IMR-90 (cell line): ENCODE results near the gene NKAIN1. TPM values are rescaled to one million over a fixed set of nuclear protein-coding genes. Genes with fewer than 3 reads are reported as not detected.

Experiments
- ATAC-seq: fragments of 200-7000 bp; cut with Tn5 transposase; 2 replicates; pipeline ENCODE4 v1.9.1; 2020; ENCODE audit warnings: low read depth, mild to moderate bottlenecking, moderate library complexity
- BruUV-seq: library from RNA; stranded (reverse); fragments of 400-500 nt; replicated peaks from 2 replicates; lab custom pipeline; 2021; lab: Mats Ljungman, UMichigan
- CTCF ChIA-PET: fragments of 300-600 bp; formaldehyde crosslinking; extraction: SDS; loops from one replicate; lab custom pipeline; 2021; ENCODE audit warnings: antibody characterized with exemption; lab: Yijun Ruan, JAX
- POLR2A ChIA-PET: fragments of 300-600 bp; sonication (Branson Sonifier 250); formaldehyde crosslinking; loops from one replicate; lab custom pipeline; 2022; ENCODE audit warnings: antibody characterized with exemption; ENCODE audit not compliant: unreplicated experiment; lab: Charles Lee
- DNase-seq: peaks from one replicate; pipeline ENCODE4 v3.0.0; 2013
- H2AFZ ChIP-seq: replicated peaks from 2 replicates; pipeline ENCODE3; 2013; ENCODE audit warnings: low read length, mild to moderate bottlenecking; ENCODE audit not compliant: poor library complexity
- H2AK5ac ChIP-seq: 2 replicates; pipeline ENCODE4 v1.6.1; 2013; ENCODE audit warnings: low read depth, low read length, inconsistent platforms
- H2AK9ac ChIP-seq: replicated peaks from 2 replicates; pipeline ENCODE3; 2013; ENCODE audit warnings: mild to moderate bottlenecking, low read depth, low read length, moderate library complexity; ENCODE audit not compliant: poor library complexity
- H2BK120ac ChIP-seq: 2 replicates; pipeline ENCODE4 v1.6.1; 2013; ENCODE audit warnings: low read depth, low read length, inconsistent platforms
- H2BK15ac ChIP-seq: 3 replicates; pipeline ENCODE4 v1.6.1; 2013; ENCODE audit warnings: low read depth, low read length, inconsistent platforms
- H2BK20ac ChIP-seq: 2 replicates; pipeline ENCODE4 v1.6.1; 2013; ENCODE audit warnings: low read depth, mild to moderate bottlenecking, inconsistent platforms, low read length, moderate library complexity
- H2BK5ac ChIP-seq: 2 replicates; pipeline ENCODE4 v1.6.1; 2013; ENCODE audit warnings: mild to moderate bottlenecking, low read depth, low read length, inconsistent platforms; ENCODE audit not compliant: poor library complexity, severe bottlenecking
- H3K14ac ChIP-seq: replicated peaks from 2 replicates; pipeline ENCODE4 v1.6.1; 2013; ENCODE audit warnings: low read depth, low read length, inconsistent platforms
- H3K18ac ChIP-seq: 2 replicates; pipeline ENCODE4 v1.6.1; 2013; ENCODE audit warnings: low read depth, low read length, control low read depth
- H3K23ac ChIP-seq: 2 replicates; pipeline ENCODE4 v1.6.1; 2013; ENCODE audit warnings: low read depth, low read length, inconsistent platforms
- H3K27ac ChIP-seq: 2 replicates; pipeline ENCODE4 v1.5.1; 2013; ENCODE audit warnings: mild to moderate bottlenecking, control low read depth, low read length; ENCODE audit not compliant: insufficient read depth
- H3K27me3 ChIP-seq: 2 replicates; pipeline ENCODE4 v1.6.1; 2013; ENCODE audit warnings: low read length; ENCODE audit not compliant: control insufficient read depth, insufficient read depth
- H3K36me3 ChIP-seq: 2 replicates; pipeline ENCODE4 v1.6.1; 2013; ENCODE audit warnings: low read length, mixed read lengths; ENCODE audit not compliant: control insufficient read depth, insufficient read depth
- H3K4ac ChIP-seq: 2 replicates; pipeline ENCODE4 v1.6.1; 2013; ENCODE audit warnings: low read depth, low read length, inconsistent platforms
- H3K4me1 ChIP-seq: 2 replicates; pipeline ENCODE4 v1.6.1; 2013; ENCODE audit warnings: low read length, mixed read lengths; ENCODE audit not compliant: control insufficient read depth, insufficient read depth
- H3K4me2 ChIP-seq: 2 replicates; pipeline ENCODE4 v1.6.1; 2013; ENCODE audit warnings: low read depth, mild to moderate bottlenecking, control low read depth, low read length, moderate library complexity
- H3K4me3 ChIP-seq: 2 replicates; pipeline ENCODE4 v1.5.1; 2013; ENCODE audit warnings: low read depth, mild to moderate bottlenecking, control low read depth, low read length, moderate library complexity; ENCODE audit not compliant: insufficient read depth
- H3K56ac ChIP-seq: 2 replicates; pipeline ENCODE4 v1.6.1; 2013; ENCODE audit warnings: low read length, inconsistent platforms; ENCODE audit not compliant: insufficient read depth; ENCODE audit errors: extremely low read depth
- H3K79me1 ChIP-seq, 2 experiments: 2 replicates each; pipeline ENCODE4 v1.6.1; 2013; ENCODE audit warnings: low read length in 2 of 2, inconsistent platforms in 1 of 2, low read depth in 1 of 2
- H3K9ac ChIP-seq: 2 replicates; pipeline ENCODE4 v1.6.1; 2013; ENCODE audit warnings: low read depth, low read length, control low read depth
- H3K9me1 ChIP-seq: 2 replicates; pipeline ENCODE4 v1.6.1; 2013; ENCODE audit warnings: low read length, inconsistent platforms; ENCODE audit not compliant: insufficient read depth
- H3K9me3 ChIP-seq: 2 replicates; pipeline ENCODE4 v1.6.1; 2013; ENCODE audit warnings: low read length; ENCODE audit not compliant: control insufficient read depth, insufficient read depth
- H4K20me1 ChIP-seq: 2 replicates; pipeline ENCODE4 v1.6.1; 2013; ENCODE audit warnings: low read length, inconsistent platforms; ENCODE audit not compliant: insufficient read depth
- H4K5ac ChIP-seq: 2 replicates; pipeline ENCODE4 v1.6.1; 2013; ENCODE audit warnings: mild to moderate bottlenecking, low read depth, low read length, control low read depth
- H4K8ac ChIP-seq, 2 experiments: 2 replicates each; pipeline ENCODE4 v1.6.1; 2013; ENCODE audit warnings: low read depth in 2 of 2, low read length in 2 of 2, control low read depth in 1 of 2, inconsistent platforms in 1 of 2
- H4K91ac ChIP-seq: 2 replicates; pipeline ENCODE4 v1.6.1; 2013; ENCODE audit warnings: low read depth, low read length, inconsistent platforms; ENCODE audit not compliant: insufficient read depth
- BHLHE40 ChIP-seq: fragments of 150-350 bp; IDR thresholded peaks from 2 replicates; pipeline ENCODE4 v1.6.1; 2016; ENCODE audit warnings: mild to moderate bottlenecking, low read depth, low read length
- CEBPB ChIP-seq: IDR thresholded peaks from 2 replicates; pipeline ENCODE4 v1.6.1; 2012; ENCODE audit warnings: low read depth, low read length, improper control_type of control experiment
- CHD1 ChIP-seq: IDR thresholded peaks from 2 replicates; pipeline ENCODE4 v1.6.1; 2012; ENCODE audit warnings: low read depth, low read length, improper control_type of control experiment
- CTCF ChIP-seq: conservative IDR thresholded peaks from 2 replicates; pipeline ENCODE4 v1.5.1; 2012; ENCODE audit warnings: mild to moderate bottlenecking, low read depth, low read length, improper control_type of control experiment
- FOS ChIP-seq: fragments of 150-350 bp; IDR thresholded peaks from 2 replicates; pipeline ENCODE4 v1.6.1; 2016; ENCODE audit warnings: low read depth, low read length
- MAZ ChIP-seq: IDR thresholded peaks from 2 replicates; pipeline ENCODE4 v1.6.1; 2012; ENCODE audit warnings: low read depth, mild to moderate bottlenecking, low read length, improper control_type of control experiment, moderate library complexity, borderline replicate concordance
- MXI1 ChIP-seq: IDR thresholded peaks from 2 replicates; pipeline ENCODE4 v1.6.1; 2012; ENCODE audit warnings: low read depth, mild to moderate bottlenecking, low read length, moderate library complexity, borderline replicate concordance
- NFE2L2 ChIP-seq: fragments of 150-350 bp; IDR thresholded peaks from 2 replicates; pipeline ENCODE4 v1.6.1; 2016; ENCODE audit warnings: low read depth, mild to moderate bottlenecking, low read length
- POLR2A ChIP-seq: IDR thresholded peaks from 2 replicates; pipeline ENCODE4 v1.6.1; 2012; ENCODE audit warnings: mild to moderate bottlenecking, low read depth, low read length
- RAD21 ChIP-seq: IDR thresholded peaks from 2 replicates; pipeline ENCODE4 v1.6.1; 2012; ENCODE audit warnings: low read length, improper control_type of control experiment
- RCOR1 ChIP-seq: IDR thresholded peaks from 2 replicates; pipeline ENCODE4 v1.6.1; 2012; ENCODE audit warnings: mild to moderate bottlenecking, low read length, improper control_type of control experiment; ENCODE audit not compliant: insufficient replicate concordance
- SMC3 ChIP-seq: fragments of 150-350 bp; IDR thresholded peaks from 2 replicates; pipeline ENCODE4 v1.6.1; 2016; ENCODE audit warnings: low read depth, mild to moderate bottlenecking, antibody characterized with exemption, low read length, moderate library complexity
- WGBS, 2 experiments: methylation state at CpG; one replicate each; pipeline versions ENCODE4 v1.1.5 to v1.1.7; 2013; ENCODE audit warnings: missing lambda C conversion rate in 2 of 2; ENCODE audit not compliant: insufficient read length in 1 of 2; ENCODE audit errors: extremely low coverage in 2 of 2; 5-methylcytosine and 5-hydroxymethylcytosine counted together
- dilution Hi-C: fragments of 300-500 bp; cut with HindIII; formaldehyde crosslinking; loops from one replicate; pipeline ENCODE4 v1.14.3; 2018; ENCODE audit warnings: low sequenced_read_pairs; ENCODE audit not compliant: unreplicated experiment
- in situ Hi-C: fragments of 300-500 bp; cut with MboI; formaldehyde crosslinking; loops from 3 replicates; pipeline ENCODE4 v1.14.3; 2019; ENCODE audit warnings: low sequenced_read_pairs, inconsistent platforms, mixed read lengths
- intact Hi-C: fragments of 100-400 bp; cut with micrococcal nuclease; formaldehyde crosslinking; loops from 2 replicates; pipeline ENCODE4 v1.10.0; 2022
- polyA plus RNA-seq, 3 experiments: library from polyadenylated mRNA; depleted of rRNA; stranded (reverse); fragments of >200 nt; gene quantifications; 2 replicates each; pipeline ENCODE4 v1.2.3, GENCODE V29; 2012; ENCODE audit warnings: low replicate concordance in 1 of 3
- total RNA-seq: library from RNA; depleted of rRNA; stranded (reverse); fragments of >200 nt; gene quantifications from 2 replicates; pipeline ENCODE4 v1.2.3, GENCODE V29; 2012

The NKAIN1 gene
- total and polyA plus RNA-seq, 2 of the 4 experiments (the other 2 are of a cell fraction) = under 0.01 to 0.09 TPM

GRCh38 chr1:31215065-31215570 lies 24.6 kb downstream of the NKAIN1 start:
- Histone ChIP-seq H2BK5ac (no peak overlapping the region), H4K8ac (no peak overlapping the region), H3K9me1 (no peaks in the 10 kb centered on the region), H3K9ac (no peak overlapping the region), H3K36me3 (no peaks in the 10 kb centered on the region), H2AK5ac (no peak overlapping the region), H3K56ac (no peak overlapping the region), H3K4ac (no peak overlapping the region), H4K20me1 (no peaks in the 10 kb centered on the region), H3K23ac (no peak overlapping the region), H3K4me3 (no peak overlapping the region), H3K4me2 (no peak overlapping the region), H2AK9ac (no peak overlapping the region), H2BK120ac (no peak overlapping the region), H3K27me3 (peaks cover 23% of the 10 kb centered on the region), H3K79me1 (no peaks in the 10 kb centered on the region), H2BK20ac (no peak overlapping the region), H2BK15ac (no peak overlapping the region), H4K91ac (no peak overlapping the region), H4K5ac (no peak overlapping the region), H3K27ac (no peak overlapping the region), H3K4me1 (no peaks in the 10 kb centered on the region), H3K9me3 (peaks cover 7% of the 10 kb centered on the region), H3K14ac (no peak overlapping the region), H3K18ac (no peak overlapping the region), H2AFZ (no peak overlapping the region)
- intact Hi-C loops = no loop called here
- no CpG with 5 or more reads among the region's 11 CpGs for WGBS, 2 experiments
- dilution Hi-C loops = no loop called here
- ChIA-PET POLR2A (no interaction called here), CTCF (no interaction called here)
- DNase-seq (no peak), ATAC-seq (no peak)
- in situ Hi-C loops = no loop called here
- TF ChIP-seq CTCF (no peak), BHLHE40 (no peak), RAD21 (no peak), RCOR1 (no peak), NFE2L2 (no peak), SMC3 (no peak), FOS (no peak), CEBPB (no peak), CHD1 (no peak), MXI1 (no peak), POLR2A (no peak), MAZ (no peak)
- BruUV-seq = no TSS peak
